Measurements from ENCODE around the gene FNBP1. TPM values are rescaled to one million over a fixed set of nuclear protein-coding genes. Genes with fewer than 3 reads are reported as not detected.

FNBP1 gene
- total and polyA plus RNA-seq, 2 of the 8 experiments (the other 6 are each of a cell fraction or from before 2014, with no cell fraction given) = 7.2 to 40.9 TPM

DNA sequence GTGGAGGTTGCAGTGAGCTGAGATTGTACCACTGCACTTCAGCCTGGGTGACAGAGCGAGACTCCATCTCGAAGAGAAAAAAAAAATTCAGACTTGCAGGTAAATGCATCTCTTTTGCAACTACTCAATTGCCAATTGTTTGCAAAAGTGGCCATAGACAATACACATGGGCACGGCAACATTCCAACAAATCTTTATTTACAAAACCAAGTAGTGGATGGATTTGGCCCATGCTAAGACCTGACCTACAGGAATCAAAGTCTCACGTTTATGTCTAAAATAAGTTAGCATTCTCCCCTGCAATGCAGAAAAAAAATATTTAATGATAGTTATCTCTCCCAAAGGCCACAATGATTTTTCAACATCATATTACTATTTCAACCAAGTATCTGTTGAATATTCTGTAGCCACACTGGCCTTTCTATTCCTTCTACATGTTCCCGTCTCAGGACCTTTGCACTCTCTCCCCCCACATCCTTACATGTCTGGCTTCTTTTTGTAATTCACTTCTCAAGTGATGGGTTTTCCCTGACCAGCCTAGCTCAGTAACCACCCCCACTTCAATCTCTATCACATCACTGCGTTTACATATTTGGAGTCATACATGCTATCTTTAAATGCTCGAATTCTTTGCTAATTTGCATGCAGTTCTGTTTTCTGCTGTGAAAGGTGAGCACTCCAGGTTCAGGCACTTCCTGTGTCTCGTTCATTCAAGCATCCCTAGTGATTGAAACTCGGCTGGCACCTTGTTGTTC lies 54.2 kb downstream of the FNBP1 start:
- no peak overlapping the region for H3K27ac ChIP-seq (ENCODE audit: low read depth, low read length)
- no peak overlapping the region for H3K4me2 ChIP-seq (ENCODE audit: insufficient read depth in 1 of 2, low read depth in 2 of 2, low read length in 2 of 2)
- H3K18ac ChIP-seq (ENCODE audit: extremely low read depth, low read length) = no peak overlapping the region
- H4K5ac ChIP-seq (ENCODE audit: insufficient read length, low read depth, low read length) = no peak overlapping the region
- no peak for DNase-seq (ENCODE audit: low read depth in 1 of 2, low spot score in 2 of 2)
- peaks cover 2% of the 10 kb centered on the region; the same call in 1 of the 2 replicates for H3K79me1 ChIP-seq (ENCODE audit: low read depth, low read length)
- H2AK5ac ChIP-seq (ENCODE audit: low read depth, low read length) = no peak overlapping the region
- no peak overlapping the region for H4K91ac ChIP-seq (replicated peaks; ENCODE audit: insufficient read length, low read length)
- no peak overlapping the region for H3K9ac ChIP-seq (replicated peaks in 1 of 4; ENCODE audit: extremely low read depth in 1 of 4, low read depth in 3 of 4, low read length in 3 of 4)
- WGBS, 2 experiments (ENCODE audit: extremely low coverage in 1 of 2, insufficient coverage in 1 of 2, insufficient read length in 1 of 2, insufficient replicate concordance in 2 of 2, low coverage in 1 of 2, low lambda C conversion rate in 2 of 2, missing lambda C conversion rate in 1 of 2) = 83% methylated on average over 9 of the region's 9 CpGs; no CpG with 5 or more reads in 1 of the 2 experiments
- no peaks in the 10 kb centered on the region; a peak in 1 of 8 replicates for H3K36me3 ChIP-seq (ENCODE audit: control insufficient read depth in 2 of 4, insufficient read depth in 4 of 4, low read length in 3 of 4)
- TF ChIP-seq NRF1 (IDR thresholded peaks at IDR 0.05; ENCODE audit: low read depth, low read length) (no peak), HDAC6 (IDR thresholded peaks at IDR 0.05; ENCODE audit: low read depth, low read length) (no peak), CHD2 (IDR thresholded peaks at IDR 0.05; ENCODE audit: low read length) (no peak), SRF (IDR thresholded peaks at IDR 0.05; ENCODE audit: low read depth, low read length) (no peak), SUZ12 (IDR thresholded peaks at IDR 0.05; ENCODE audit: low read length) (no peak), SIRT6 (IDR thresholded peaks at IDR 0.05; ENCODE audit: low read length) (no peak), SIX5 (IDR thresholded peaks at IDR 0.05; ENCODE audit: low read depth, low read length) (no peak), BRCA1 (IDR thresholded peaks at IDR 0.05; ENCODE audit: low read depth, low read length) (no peak)
- TF ChIP-seq, protein P1, sequence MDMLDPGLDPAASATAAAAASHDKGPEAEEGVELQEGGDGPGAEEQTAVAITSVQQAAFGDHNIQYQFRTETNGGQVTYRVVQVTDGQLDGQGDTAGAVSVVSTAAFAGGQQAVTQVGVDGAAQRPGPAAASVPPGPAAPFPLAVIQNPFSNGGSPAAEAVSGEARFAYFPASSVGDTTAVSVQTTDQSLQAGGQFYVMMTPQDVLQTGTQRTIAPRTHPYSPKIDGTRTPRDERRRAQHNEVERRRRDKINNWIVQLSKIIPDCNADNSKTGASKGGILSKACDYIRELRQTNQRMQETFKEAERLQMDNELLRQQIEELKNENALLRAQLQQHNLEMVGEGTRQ (IDR thresholded peaks at IDR 0.05; ENCODE audit: low read length) = no peak
- CTCF ChIA-PET (ENCODE audit: partially characterized antibody) = no interaction called here
- no peak overlapping the region for H3K23ac ChIP-seq (ENCODE audit: insufficient read length)
- no peaks in the 10 kb centered on the region for H3K27me3 ChIP-seq (replicated peaks in 1 of 4; ENCODE audit: control insufficient read depth in 3 of 4, extremely low read depth in 1 of 4, insufficient read depth in 3 of 4, low read length in 3 of 4)
- no peak for FAIRE-seq
- H2BK120ac ChIP-seq (replicated peaks; ENCODE audit: low read depth, low read length) = no peak overlapping the region
- peaks cover 0 to 6% (median 2%) of the 10 kb centered on the region in 4 experiments; a peak in 3 of 7 replicates for H3K4me1 ChIP-seq (replicated peaks in 1 of 4; ENCODE audit: control insufficient read depth in 3 of 4, insufficient read depth in 4 of 4, low read length in 3 of 4)
- H3K4me3 ChIP-seq (ENCODE audit: extremely low read depth in 1 of 4, insufficient read depth in 2 of 4, low read depth in 3 of 4, low read length in 4 of 4) = no peak overlapping the region
- no peak overlapping the region for H3K14ac ChIP-seq (ENCODE audit: insufficient read length)
- no peaks in the 10 kb centered on the region for H3K9me3 ChIP-seq (ENCODE audit: insufficient read depth in 2 of 2, low read depth in 1 of 2, low read length in 1 of 2)
- no peak overlapping the region for H3K56ac ChIP-seq (replicated peaks; ENCODE audit: insufficient read length, low read depth, low read length)
- no peak overlapping the region for H2AFZ ChIP-seq (ENCODE audit: low read length)
- H2BK12ac ChIP-seq (ENCODE audit: low read depth, low read length) = no peak overlapping the region
- H3K79me2 ChIP-seq (ENCODE audit: control insufficient read depth in 1 of 2, insufficient read depth in 2 of 2, low read length in 2 of 2) = peaks cover 0 to 10% of the 10 kb centered on the region in 2 experiments; a peak in 1 of 4 replicates
- H3K23me2 ChIP-seq (ENCODE audit: low read depth, low read length) = no peaks in the 10 kb centered on the region
- no peak overlapping the region for H2BK20ac ChIP-seq (ENCODE audit: low read length)
- H3K4ac ChIP-seq (replicated peaks; ENCODE audit: insufficient read length, low read depth, low read length) = no peak overlapping the region
- H4K8ac ChIP-seq (ENCODE audit: extremely low read depth, insufficient read depth, low read length) = no peak overlapping the region
- POLR2A ChIA-PET (ENCODE audit: partially characterized antibody) = no interaction called here
- H4K20me1 ChIP-seq (replicated peaks in 1 of 2; ENCODE audit: control insufficient read depth in 1 of 2, insufficient read depth in 2 of 2, low read length in 2 of 2) = no peaks in the 10 kb centered on the region
- H2BK5ac ChIP-seq (ENCODE audit: low read depth, low read length) = no peak overlapping the region
- no peak overlapping the region for H2BK15ac ChIP-seq (ENCODE audit: low read length)
